ENCODE data around the gene OBP2A.

Gene OBP2A

DNA sequence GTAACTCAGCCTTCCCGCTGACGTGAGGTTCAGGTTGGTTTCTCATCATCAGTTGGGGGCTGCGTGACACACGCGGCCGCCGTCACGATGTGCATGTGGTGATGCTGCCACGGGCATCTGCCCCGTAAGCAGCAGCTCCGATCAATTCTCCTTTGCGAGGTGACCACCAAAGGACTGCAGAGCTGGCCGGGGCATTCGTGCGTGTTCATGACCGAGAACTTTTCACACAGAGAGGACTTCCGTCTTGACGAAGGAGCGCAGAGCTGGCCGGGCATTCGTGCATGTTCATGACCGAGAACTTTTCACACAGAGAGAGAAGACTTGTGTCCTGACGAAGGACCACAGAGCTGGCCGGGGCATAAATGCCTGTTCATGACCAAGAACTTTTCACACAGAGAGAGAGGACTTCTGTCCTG, 28.5 kb upstream of the OBP2A start:
- H2AFZ ChIP-seq (ENCODE audit: low read depth), result no peak overlapping the region
- H3K4me3 ChIP-seq (IDR thresholded peaks at IDR 0.05; ENCODE audit: insufficient read depth, low read depth, low read length), result no peak overlapping the region
- H3K79me2 ChIP-seq (ENCODE audit: insufficient read depth, low read depth), result no peaks in the 10 kb centered on the region
- peaks cover 78% of the 10 kb centered on the region for H3K27me3 ChIP-seq (ENCODE audit: insufficient read depth, low read depth)
- H4K20me1 ChIP-seq (ENCODE audit: insufficient read depth), result no peaks in the 10 kb centered on the region
- TF ChIP-seq, protein P1, sequence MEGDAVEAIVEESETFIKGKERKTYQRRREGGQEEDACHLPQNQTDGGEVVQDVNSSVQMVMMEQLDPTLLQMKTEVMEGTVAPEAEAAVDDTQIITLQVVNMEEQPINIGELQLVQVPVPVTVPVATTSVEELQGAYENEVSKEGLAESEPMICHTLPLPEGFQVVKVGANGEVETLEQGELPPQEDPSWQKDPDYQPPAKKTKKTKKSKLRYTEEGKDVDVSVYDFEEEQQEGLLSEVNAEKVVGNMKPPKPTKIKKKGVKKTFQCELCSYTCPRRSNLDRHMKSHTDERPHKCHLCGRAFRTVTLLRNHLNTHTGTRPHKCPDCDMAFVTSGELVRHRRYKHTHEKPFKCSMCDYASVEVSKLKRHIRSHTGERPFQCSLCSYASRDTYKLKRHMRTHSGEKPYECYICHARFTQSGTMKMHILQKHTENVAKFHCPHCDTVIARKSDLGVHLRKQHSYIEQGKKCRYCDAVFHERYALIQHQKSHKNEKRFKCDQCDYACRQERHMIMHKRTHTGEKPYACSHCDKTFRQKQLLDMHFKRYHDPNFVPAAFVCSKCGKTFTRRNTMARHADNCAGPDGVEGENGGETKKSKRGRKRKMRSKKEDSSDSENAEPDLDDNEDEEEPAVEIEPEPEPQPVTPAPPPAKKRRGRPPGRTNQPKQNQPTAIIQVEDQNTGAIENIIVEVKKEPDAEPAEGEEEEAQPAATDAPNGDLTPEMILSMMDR (conservative IDR thresholded peaks at IDR 0.05; ENCODE audit: low read depth, low read length), result no peak
- no peak overlapping the region for H3K9ac ChIP-seq
- H3K27ac ChIP-seq, result no peak overlapping the region
- no peaks in the 10 kb centered on the region for H3K4me1 ChIP-seq (ENCODE audit: low read depth, poor library complexity, severe bottlenecking)
- no peaks in the 10 kb centered on the region for H3K36me3 ChIP-seq (ENCODE audit: insufficient read depth)
- H3K4me2 ChIP-seq, result no peak overlapping the region

- Histone ChIP-seq H3K9ac (no peak overlapping the region), H3K4me3 (IDR thresholded peaks at IDR 0.05; ENCODE audit: insufficient read depth, low read depth, low read length) (no peak overlapping the region), H3K27me3 (ENCODE audit: insufficient read depth, low read depth) (peaks cover 80% of the 10 kb centered on the region), H3K79me2 (ENCODE audit: insufficient read depth, low read depth) (no peaks in the 10 kb centered on the region), H3K36me3 (ENCODE audit: insufficient read depth) (no peaks in the 10 kb centered on the region), H3K4me1 (ENCODE audit: low read depth, poor library complexity, severe bottlenecking) (no peaks in the 10 kb centered on the region), H2AFZ (ENCODE audit: low read depth) (no peak overlapping the region), H3K27ac (no peak overlapping the region), H4K20me1 (ENCODE audit: insufficient read depth) (no peaks in the 10 kb centered on the region), H3K4me2 (no peak overlapping the region)
- TF ChIP-seq, protein P1 (conservative IDR thresholded peaks at IDR 0.05; ENCODE audit: low read depth, low read length), result no peak
Measured at GRCh38 chr9:135519179-135519971, 26.6 kb upstream of the OBP2A start.

- H2AFZ ChIP-seq (ENCODE audit: low read depth), result no peak within 1 kb of the TSS
- TF ChIP-seq, protein P1 (conservative IDR thresholded peaks at IDR 0.05; ENCODE audit: low read depth, low read length), result no peak
- H3K27me3 ChIP-seq (ENCODE audit: insufficient read depth, low read depth), result peaks cover 72% of the 10 kb centered on the region
- H3K4me3 ChIP-seq (IDR thresholded peaks at IDR 0.05; ENCODE audit: insufficient read depth, low read depth, low read length), result no peak within 1 kb of the TSS
- H3K79me2 ChIP-seq (ENCODE audit: insufficient read depth, low read depth), result no peaks in the 10 kb centered on the region
- H3K9ac ChIP-seq, result no peak within 1 kb of the TSS
- no peaks in the 10 kb centered on the region for H3K4me1 ChIP-seq (ENCODE audit: low read depth, poor library complexity, severe bottlenecking)
- H4K20me1 ChIP-seq (ENCODE audit: insufficient read depth), result no peaks in the 10 kb centered on the region
- H3K4me2 ChIP-seq, result no peak within 1 kb of the TSS
- no peaks in the 10 kb centered on the region for H3K36me3 ChIP-seq (ENCODE audit: insufficient read depth)
- no peak within 1 kb of the TSS for H3K27ac ChIP-seq
Measured at GRCh38 chr9:135520916-135521607, 24.9 kb upstream of the OBP2A start, which contains the start of gene LCN1. TSS of gene LCN1 (plus strand) at chr9:135521440. CDS start at chr9:135521498, 58 bp downstream.

DNA sequence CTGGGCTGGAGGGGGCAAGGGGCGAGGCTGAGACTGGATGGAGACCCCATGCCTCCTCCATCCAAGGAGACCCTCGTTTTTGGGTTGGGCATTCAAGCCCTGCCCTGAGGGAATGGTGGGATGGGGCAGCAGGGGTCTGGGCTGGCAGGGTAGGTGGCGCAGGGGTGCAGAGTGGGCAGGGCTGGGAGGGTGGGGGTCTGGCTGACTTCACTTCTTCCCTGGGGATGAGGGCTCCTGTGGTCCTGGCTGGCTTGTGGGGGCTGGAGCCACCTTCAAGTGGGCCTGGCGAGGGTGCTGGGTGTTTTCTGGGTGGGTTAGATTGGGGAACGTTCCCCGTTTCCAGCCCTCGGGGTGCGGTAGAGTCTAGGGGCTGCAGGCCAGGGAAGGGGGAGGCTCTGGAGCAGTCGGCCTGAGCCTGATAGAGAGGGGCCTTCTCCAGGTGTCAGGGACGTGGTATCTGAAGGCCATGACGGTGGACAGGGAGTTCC, 24.3 kb upstream of the OBP2A start:
- Histone ChIP-seq H3K4me3 (IDR thresholded peaks at IDR 0.05; ENCODE audit: insufficient read depth, low read depth, low read length) (no peak overlapping the region), H3K79me2 (ENCODE audit: insufficient read depth, low read depth) (no peaks in the 10 kb centered on the region), H2AFZ (ENCODE audit: low read depth) (no peak overlapping the region), H3K27me3 (ENCODE audit: insufficient read depth, low read depth) (peaks cover 67% of the 10 kb centered on the region), H3K27ac (no peak overlapping the region), H4K20me1 (ENCODE audit: insufficient read depth) (no peaks in the 10 kb centered on the region), H3K4me1 (ENCODE audit: low read depth, poor library complexity, severe bottlenecking) (no peaks in the 10 kb centered on the region), H3K9ac (no peak overlapping the region), H3K36me3 (ENCODE audit: insufficient read depth) (no peaks in the 10 kb centered on the region), H3K4me2 (no peak overlapping the region)
- TF ChIP-seq, protein P1 (conservative IDR thresholded peaks at IDR 0.05; ENCODE audit: low read depth, low read length), result no peak
